Hypothalamus (tissue), 51 donors: ENCODE results near the gene HDAC4.

ENCODE experiments used
- DNase-seq, 51 donors: peaks; one replicate each; lab custom pipeline; 2025; lab: John Stamatoyannopoulos, UW

HDAC4 gene

GRCh38 chr2:239302083-239302807 is 98.6 kb downstream of the HDAC4 start:
- DNase-seq = peak in 1 of 51 donors; percentile 31

DNA sequence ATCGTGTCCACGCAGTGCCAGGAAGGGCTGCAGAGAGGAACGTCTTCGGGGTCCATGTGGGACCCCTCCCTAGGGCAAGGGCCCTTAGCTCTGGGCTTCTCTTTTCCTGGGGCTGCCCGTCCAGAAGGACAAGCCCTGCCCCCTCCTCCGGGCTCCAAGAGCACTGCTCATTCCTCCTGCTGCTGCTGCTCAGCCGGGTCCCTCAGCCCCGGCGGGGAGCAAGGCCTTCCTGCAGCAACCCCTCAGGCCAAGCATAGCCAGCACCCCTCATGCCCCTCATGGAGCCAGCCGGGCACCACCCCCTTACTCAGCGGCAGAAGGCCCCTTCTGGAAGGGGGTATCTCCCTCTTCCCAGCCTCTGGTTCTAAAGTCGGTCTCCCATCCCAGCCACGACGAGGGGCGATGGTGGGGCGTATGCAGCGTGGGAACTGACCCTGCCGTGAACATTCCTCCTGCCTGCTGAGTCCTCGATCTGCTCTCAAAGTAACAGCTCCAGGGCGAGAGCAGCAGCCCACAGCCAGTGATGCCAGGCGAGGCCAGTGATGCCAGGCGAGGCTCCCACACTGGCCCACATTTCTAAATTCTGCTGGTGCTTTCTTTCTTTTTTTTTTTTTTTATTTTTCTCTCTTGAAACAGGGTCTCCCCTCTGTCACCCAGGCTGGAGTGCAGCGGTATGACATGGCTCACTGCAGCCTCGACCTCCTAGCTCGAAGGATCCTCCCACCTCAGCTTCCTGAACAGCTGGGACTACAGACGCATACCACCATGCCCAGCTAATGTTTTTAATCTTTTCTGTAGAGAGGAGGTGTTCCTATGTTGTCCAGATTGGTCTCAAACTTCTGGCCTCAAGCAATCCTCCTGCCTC is 99.7 kb downstream of the HDAC4 start:
- no peak for DNase-seq

- no peak for DNase-seq
Observed at GRCh38 chr2:239300242-239300641, 100.6 kb downstream of the HDAC4 start.

DNA sequence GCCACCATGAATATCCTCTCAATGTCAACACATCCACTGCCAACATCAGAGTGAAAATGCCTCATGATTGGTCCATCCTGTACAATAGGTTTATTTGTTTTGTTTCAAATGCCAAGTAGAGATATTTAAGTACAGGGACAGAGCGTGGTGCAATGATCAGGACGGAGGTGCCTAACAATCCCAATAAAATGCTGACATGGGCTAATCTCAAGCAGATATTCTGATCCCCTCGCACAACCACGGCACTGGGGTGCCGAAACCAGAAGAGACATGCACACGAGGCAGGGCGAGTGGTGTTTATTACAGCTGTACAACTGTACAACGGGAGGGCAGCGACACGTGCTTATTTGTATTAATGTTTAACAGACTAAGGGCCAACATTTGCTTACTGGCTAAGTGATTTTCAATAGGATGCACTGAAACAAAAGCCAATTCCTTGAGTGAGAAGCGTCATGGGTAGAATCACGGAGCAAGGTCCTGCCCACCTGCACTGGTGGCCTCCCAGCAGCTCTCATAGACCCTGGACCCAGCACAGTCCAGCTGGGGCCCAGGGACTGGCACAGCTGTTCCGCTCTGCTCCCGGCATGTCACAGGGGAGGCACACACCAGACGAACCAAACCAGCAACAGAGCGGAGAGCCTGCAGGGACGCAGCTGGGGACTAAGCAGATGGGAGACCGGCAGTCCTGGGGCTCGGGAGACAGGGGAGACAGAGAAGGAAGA is 101.4 kb downstream of the HDAC4 start:
- peak in 14 of 51 donors; percentile 34 to 65 (median 48) for DNase-seq

DNA sequence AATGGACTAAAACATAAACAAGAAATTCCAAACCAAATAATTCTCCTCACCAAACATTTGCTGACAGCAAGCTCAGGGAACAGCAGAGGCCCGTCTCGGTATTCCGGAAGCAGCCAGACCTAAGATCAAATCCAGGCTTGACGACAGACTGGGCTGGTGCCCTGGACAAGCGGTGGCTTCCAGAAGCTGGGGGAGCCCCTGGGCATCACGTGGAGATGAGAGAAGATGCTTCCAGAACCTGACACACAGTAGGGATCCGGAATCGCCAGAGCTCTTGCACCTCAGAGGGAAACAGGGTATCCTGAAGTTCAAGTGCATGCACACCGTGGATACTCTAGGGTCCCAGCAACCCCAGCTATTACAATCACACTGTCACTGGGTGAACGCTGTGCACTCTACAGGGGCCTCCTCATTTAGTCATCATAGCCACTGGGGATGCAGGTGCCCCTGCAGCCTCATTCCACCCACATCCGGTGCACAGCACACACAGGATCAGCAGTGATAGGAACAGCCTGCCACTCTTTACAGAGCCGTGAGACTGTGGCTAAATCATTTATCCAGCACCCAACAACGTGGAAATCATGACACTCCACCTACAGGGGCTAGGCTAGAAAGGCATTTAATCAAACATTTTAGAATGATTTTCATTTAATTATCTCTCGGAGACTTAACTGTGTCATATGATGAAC is 102.6 kb downstream of the HDAC4 start:
- DNase-seq = no peak

DNA sequence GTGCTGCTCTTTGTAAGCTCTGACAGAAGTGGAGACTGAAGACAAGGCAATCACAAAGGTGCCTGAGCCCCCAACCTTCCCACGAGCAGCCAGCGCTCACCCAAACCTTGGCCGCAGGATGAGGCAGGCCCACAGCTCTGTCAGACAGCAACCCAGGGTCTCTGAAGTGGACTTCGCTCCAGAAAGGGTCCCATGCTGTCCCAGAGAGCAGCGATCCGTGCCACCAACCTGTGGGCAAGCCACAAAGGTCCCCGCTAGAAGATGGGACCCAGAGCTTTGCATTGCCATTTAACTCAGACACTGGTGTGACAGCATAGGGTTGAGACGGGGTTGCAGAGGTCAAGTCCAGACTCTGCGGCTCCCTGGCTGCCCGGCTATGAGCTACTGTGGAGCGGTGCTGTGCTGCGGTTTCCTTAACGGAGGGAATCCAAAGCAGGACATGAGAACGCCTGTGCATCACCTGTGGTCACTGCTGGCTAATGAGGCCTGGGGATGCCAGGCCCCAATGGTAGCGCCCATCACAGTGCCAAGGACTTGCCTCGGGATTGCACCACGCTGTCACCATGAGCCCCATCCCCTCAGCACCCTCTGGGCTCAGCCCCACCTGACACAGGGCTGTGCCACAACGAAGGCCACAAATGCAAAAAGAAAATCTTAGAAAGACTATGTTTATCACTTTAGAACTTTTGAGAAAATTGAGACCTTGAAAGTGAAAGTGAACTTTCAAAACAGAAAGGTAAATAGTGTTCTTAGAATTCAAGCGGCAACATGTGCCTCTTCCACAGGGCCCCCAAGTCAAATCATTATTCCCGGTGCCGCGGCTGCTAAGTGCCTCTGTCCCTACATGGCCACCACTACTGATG is 103.4 kb downstream of the HDAC4 start:
- DNase-seq = no peak

DNA sequence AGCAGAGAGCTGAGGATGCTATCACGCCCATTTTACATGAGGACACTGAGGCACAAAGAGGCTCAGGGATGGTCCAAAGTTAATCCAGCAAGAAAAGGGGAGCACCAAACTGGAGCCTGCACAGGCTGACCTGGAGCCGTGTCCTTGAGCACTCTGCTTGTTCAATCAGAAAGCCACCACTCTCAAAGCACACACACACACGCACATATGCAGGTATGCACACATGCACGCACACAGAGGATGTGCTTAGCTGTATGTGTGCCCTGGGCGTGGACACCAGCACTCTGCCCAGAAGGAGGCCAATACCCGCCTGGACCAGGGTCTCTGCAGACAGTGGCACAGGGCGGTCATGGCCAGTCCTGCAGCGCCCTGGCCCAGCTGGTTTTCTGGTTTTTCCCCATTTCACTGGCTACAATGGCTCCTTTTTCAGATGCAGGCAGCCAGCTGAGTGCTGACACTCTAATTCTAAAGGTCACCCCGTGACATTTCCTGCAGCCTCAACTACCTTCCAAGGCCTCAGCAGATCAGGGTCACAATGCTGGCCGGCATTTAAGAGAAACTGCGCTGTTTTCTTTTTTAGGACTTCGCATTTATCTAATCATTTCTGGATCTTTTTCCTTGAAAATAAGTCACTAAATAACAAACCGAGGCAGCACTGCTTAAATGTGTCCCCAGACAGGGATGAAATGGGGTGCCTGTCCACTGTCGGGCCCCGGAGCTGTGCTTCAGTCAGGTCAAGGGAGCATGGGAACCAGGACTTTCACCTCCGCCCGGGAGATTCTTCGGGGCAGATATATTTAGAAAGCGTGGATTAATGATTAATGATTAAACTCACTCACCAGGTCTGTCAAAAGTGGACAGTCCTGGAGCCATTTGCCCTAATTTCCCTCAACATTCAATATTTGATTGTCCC is 104.5 kb downstream of the HDAC4 start:
- peak in 16 of 51 donors; percentile 35 to 70 (median 52) for DNase-seq

DNA sequence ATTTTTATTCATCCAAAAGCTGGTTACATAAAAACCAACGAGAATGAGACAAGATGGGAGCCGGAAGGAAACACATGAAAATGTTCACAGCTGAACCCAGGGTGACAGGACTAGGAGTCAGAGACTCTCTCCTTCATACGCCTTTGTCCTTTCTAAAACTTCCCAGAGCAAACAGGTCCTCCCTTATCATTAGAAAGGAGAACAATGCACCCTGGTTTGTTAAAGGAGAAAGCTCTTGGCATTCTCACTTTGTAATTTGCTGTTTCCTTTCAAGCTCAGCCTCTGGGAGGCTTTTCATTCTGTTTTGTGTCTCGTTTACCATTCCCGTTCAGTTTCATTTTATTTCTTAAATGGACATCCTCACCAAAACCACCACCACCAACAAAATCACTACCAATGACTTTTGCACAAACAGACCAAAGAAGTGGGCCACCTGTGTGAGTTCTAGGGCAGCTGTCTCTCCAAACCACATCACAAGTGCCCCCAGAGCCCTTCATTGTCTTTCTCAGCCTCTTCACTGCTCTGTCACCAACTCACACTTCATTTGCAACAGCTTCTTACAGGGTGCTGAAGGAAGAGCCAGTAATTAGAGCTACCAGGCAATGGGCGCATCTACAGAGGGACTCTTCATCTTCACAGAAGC is 105.3 kb downstream of the HDAC4 start:
- peak in 2 of 51 donors; percentile 29 to 58 for DNase-seq

GRCh38 chr2:239294571-239295054 is 106.2 kb downstream of the HDAC4 start:
- no peak for DNase-seq

- no peak for DNase-seq
Observed at GRCh38 chr2:239293775-239294430, 106.9 kb downstream of the HDAC4 start.

- no peak for DNase-seq
Observed at GRCh38 chr2:239292959-239293774, 107.7 kb downstream of the HDAC4 start.

GRCh38 chr2:239292531-239292930 is 108.3 kb downstream of the HDAC4 start:
- DNase-seq = no peak

- DNase-seq = peak in 17 of 51 donors; percentile 34 to 81 (median 59)
Observed at GRCh38 chr2:239291475-239292350, 109.1 kb downstream of the HDAC4 start.

DNA sequence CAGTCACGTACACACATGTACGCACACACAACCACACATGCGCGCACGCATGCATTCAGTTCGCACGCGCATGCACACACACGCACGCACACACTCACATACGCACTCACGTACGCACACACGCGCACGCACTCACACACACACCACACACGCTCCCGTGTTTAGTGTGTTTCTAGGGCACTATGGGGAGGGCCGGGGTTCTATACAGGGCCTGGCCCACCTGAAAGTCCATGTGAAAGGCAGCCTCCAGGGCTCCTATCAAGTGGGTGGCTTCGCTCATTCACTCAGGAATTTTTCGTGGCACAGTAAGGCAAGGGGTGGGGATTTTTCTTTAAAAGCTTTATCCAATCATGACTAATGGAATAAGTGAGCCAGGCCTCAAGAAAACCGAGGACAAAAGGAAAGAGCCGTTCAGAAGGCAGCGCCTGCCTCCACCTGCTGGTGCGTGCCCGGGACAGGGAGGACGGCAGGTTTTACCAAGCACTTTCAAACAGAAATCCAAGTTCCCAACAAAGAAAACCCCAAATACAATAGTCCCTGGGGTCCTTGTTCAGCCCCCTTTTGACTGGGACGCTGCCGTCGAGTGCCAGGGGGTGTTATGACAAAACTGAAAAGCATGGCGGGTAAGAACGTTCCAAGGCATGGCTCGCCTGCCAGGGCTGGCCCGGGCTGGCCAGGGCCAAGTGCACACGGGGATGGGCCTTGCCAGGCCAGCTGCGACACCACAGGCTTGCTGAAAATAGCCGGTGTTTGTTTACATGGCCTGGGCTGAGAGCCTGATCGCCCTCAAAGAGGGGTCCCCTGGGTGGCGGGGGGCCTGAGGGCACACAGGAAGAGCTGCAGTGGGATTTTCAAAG is 110.0 kb downstream of the HDAC4 start:
- DNase-seq = peak in 22 of 51 donors; percentile 36 to 72 (median 57)
